Mesodermal cell (in vitro differentiated cells): ENCODE results near the gene OTOL1. TPM values are rescaled to one million over a fixed set of nuclear protein-coding genes. Genes with fewer than 3 reads are reported as not detected.

Source experiments
- H3K27ac ChIP-seq: 2 replicates; pipeline ENCODE4 v1.7.0; 2013; ENCODE audit warnings: mild to moderate bottlenecking, low read depth, low read length, moderate library complexity; ENCODE audit not compliant: severe bottlenecking
- H3K36me3 ChIP-seq: 2 replicates; pipeline ENCODE4 v1.7.1; 2013; ENCODE audit warnings: mild to moderate bottlenecking, low read length, moderate library complexity; ENCODE audit not compliant: control insufficient read depth, insufficient read depth
- H3K4me1 ChIP-seq: one replicate; pipeline ENCODE4 v1.7.1; 2013; ENCODE audit warnings: mild to moderate bottlenecking, low read length; ENCODE audit not compliant: insufficient read depth, control insufficient read depth, poor library complexity, severe bottlenecking
- H3K4me3 ChIP-seq: 2 replicates; pipeline ENCODE4 v1.7.0; 2013; ENCODE audit warnings: low read length, control low read depth, mild to moderate bottlenecking; ENCODE audit not compliant: insufficient read depth, poor library complexity, severe bottlenecking; ENCODE audit errors: extremely low read depth
- H3K9me3 ChIP-seq: 2 replicates; pipeline ENCODE4 v1.7.1; 2013; ENCODE audit warnings: mild to moderate bottlenecking, low read length, moderate library complexity; ENCODE audit not compliant: control insufficient read depth
- WGBS, 2 experiments: methylation state at CpG; one replicate each; pipeline ENCODE4 v1.1.5; 2013; ENCODE audit warnings: missing lambda C conversion rate in 2 of 2; ENCODE audit not compliant: insufficient coverage in 2 of 2; 5-methylcytosine and 5-hydroxymethylcytosine counted together
- polyA plus RNA-seq, 2 experiments: library from polyadenylated mRNA; stranded (reverse); fragments of 50-300 nt; gene quantifications; one replicate each; pipeline ENCODE4 v1.2.3, GENCODE V29; 2013

OTOL1 gene
- not detected for polyA plus RNA-seq (2013, experiment 1 of 2)
- polyA plus RNA-seq (2013, experiment 2 of 2) = not detected

DNA sequence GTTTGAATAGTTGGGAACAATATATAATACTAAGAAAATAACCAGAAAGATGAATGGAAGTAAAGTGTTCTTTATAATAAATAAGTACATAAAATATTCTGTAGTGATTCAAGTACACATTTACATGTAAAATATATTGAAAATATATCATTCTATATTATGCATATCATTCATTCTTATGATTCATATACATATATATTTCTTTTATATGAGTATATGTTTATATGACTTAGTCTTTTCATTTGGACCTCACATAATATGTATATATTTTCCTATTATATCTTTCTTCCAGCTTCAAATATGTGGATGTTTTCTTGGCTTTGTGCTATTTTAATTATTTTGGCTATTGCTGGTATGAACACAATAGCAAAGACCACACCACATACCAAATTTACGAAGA, at the start of gene OTOL1:
OTOL1 (plus strand) TSS at position 301 of the 400 bp plus-strand sequence; CDS start at position 301, 0 bp downstream.
- Histone ChIP-seq H3K9me3 (peaks cover 7% of the 10 kb centered on the region), H3K4me1 (no peaks in the 10 kb centered on the region), H3K4me3 (no peak within 1 kb of the TSS), H3K27ac (no peak within 1 kb of the TSS), H3K36me3 (no peaks in the 10 kb centered on the region)
- WGBS, 2 experiments = no CpG with 5 or more reads among the region's 1 CpG

DNA sequence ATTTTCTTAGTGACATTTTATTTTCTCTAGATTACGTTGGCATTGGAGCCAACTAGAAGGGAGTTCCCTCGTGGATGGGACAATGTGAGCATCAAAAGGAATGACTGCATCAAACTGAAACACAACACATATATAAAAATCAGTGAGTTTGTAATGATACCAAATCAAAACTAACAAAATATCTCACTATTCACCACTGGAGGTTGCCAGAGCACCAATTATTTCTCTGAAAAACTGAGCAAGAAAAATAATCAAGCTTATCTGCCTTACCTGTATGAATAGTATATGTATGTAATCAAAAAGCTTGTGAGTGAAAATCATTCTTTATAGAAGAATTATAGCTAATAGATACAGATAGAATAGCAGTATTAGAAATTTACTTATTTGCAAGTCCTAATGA, 46.8 kb upstream of the OTOL1 start:
- Histone ChIP-seq H3K4me1 (no peaks in the 10 kb centered on the region), H3K9me3 (no peaks in the 10 kb centered on the region), H3K4me3 (no peak overlapping the region), H3K27ac (no peak overlapping the region), H3K36me3 (no peaks in the 10 kb centered on the region)
- no CpG with 5 or more reads among the region's 2 CpGs for WGBS, 2 experiments

DNA sequence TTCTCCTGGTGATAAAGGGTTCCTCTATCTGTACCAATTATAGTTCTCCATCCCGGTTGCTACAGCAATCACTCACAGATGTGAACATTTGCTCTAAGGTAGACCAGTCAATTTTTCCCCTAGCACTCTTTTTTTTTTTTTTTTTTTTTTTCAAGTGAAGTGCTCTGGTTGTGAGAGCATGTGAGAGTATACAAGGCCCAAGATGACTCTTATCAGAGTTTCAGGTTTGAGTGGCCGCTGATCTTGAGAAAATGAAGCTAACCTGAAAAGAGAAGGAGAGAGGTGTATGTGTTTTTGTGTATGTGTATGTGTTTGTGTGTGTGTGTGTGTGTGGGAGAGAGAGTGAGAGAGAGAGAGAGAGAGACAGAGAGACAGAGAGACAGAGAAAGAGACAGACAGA, 44.4 kb upstream of the OTOL1 start:
- no peaks in the 10 kb centered on the region for H3K4me1 ChIP-seq
- no peaks in the 10 kb centered on the region for H3K36me3 ChIP-seq
- no peak overlapping the region for H3K4me3 ChIP-seq
- 96 to 100% methylated on average over 1 of the region's 2 CpGs for WGBS, 2 experiments
- no peaks in the 10 kb centered on the region for H3K9me3 ChIP-seq
- H3K27ac ChIP-seq = no peak overlapping the region

DNA sequence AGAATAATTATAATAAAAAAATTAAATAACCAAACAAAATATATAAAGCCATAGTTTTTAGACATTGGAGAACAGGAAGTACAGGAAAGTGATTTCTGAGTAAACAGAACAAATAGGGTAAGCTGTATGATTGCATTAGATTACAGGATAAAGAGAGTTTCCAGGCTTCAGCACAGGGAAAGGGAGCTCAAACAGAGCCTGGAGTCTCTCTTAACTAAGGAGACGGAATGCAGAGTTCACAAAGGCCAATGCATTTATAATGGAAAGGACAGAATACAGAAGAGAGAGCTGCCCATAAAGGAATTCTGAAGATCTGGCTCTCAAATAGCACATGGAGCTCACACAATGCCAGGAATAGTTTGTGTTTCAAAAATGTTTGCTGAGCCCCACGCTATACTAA, 42.0 kb upstream of the OTOL1 start:
- Histone ChIP-seq H3K9me3 (no peaks in the 10 kb centered on the region), H3K4me1 (no peaks in the 10 kb centered on the region), H3K4me3 (no peak overlapping the region), H3K27ac (peak overlapping the region; percentile 78), H3K36me3 (no peaks in the 10 kb centered on the region)
- 57 to 80% methylated on average over 2 of the region's 2 CpGs for WGBS, 2 experiments

DNA sequence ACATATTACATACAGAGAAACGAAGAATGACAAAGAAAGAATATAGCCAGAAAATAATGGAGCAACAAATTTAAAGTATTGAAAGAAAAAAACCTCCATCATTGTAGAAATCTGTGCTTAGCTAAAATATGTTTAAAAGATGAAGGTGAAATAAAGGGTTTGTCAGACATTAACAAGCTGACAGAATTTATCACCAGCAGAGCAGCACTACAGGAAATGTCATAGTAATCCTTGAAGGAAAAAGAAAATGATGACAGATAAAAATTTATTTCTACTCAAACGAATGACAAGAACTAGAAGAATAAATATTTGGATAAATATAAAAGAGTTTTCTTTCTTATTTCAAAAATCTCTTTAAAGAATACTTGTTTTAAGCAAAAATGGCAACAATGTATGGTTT, 40.6 kb upstream of the OTOL1 start:
- no peaks in the 10 kb centered on the region for H3K9me3 ChIP-seq
- no CpG with 5 or more reads among the region's 2 CpGs for WGBS, 2 experiments
- no peaks in the 10 kb centered on the region for H3K36me3 ChIP-seq

DNA sequence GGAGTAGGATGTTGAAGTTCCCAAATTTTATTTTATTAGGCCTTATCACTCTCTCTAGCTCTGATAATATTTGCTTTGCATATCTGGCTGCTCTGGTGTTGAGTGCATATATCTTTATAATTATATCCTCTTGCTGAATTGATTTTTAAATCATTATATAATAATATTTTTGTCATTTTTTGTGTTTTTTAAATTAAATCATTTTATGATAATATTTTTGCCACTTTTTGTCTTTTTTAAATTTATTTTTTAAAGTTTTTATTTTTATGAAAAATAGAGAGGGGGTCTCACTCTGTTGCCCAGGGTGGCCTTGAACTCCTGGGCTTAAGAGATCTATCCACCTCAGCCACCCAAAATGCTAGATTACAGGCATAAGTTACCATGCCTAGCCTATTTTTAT, 34.5 kb upstream of the OTOL1 start:
- Histone ChIP-seq H3K36me3 (no peaks in the 10 kb centered on the region), H3K4me3 (no peak overlapping the region), H3K4me1 (no peaks in the 10 kb centered on the region), H3K9me3 (peaks cover 6% of the 10 kb centered on the region), H3K27ac (no peak overlapping the region)

More for the DNA sequence above, 40.6 kb upstream of the OTOL1 start:
- Histone ChIP-seq H3K27ac (no peak overlapping the region), H3K4me3 (no peak overlapping the region), H3K4me1 (no peaks in the 10 kb centered on the region)

DNA sequence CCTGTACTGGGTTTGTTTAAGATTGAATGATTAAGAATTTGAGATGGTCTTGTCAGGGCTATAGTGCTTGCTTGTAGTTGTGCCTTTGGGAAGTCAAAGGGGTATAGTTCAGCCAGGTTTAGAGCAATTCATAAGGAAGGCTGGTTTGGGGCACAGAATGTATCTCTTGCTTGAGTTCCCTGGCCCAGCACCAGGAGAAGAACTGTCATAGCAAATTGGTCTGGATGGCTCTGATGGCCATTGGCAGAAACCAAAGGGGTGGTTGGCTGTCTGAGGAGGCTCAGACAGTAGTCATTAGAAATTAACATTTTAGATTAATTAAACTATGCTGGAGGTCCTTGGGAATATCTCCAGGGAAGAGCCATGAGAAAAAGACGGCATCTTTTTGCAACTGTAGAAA, 25.4 kb upstream of the OTOL1 start:
- WGBS, 2 experiments = 88% methylated on average over 1 of the region's 1 CpG; no CpG with 5 or more reads in 1 of the 2 experiments
- H3K4me3 ChIP-seq = no peak overlapping the region

DNA sequence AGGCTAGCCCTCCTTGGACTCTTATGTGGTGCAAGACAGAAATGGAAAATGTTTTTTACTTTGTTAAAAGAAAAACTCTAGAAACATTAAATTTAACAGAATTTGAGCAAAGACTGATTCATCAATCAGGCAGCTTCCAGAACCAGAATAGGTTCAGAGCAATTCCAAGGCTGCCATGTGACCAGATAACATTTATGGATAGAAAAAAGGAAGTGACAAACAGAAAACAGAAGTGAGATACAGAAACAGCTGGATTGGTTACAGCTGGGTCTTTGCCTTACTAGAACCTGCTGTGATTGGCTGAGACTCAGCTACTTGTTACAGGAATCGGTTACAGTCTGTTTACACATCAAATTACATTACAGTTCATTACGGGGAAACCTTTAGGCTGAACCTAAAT, 22.5 kb upstream of the OTOL1 start:
- no peak overlapping the region for H3K4me3 ChIP-seq
- H3K36me3 ChIP-seq = no peaks in the 10 kb centered on the region
- H3K27ac ChIP-seq = no peak overlapping the region
- no peaks in the 10 kb centered on the region for H3K9me3 ChIP-seq
- WGBS, 2 experiments = no CpG with 5 or more reads among the region's 2 CpGs
- H3K4me1 ChIP-seq = no peaks in the 10 kb centered on the region

More for the DNA sequence above, 25.4 kb upstream of the OTOL1 start:
- Histone ChIP-seq H3K36me3 (no peaks in the 10 kb centered on the region), H3K9me3 (no peaks in the 10 kb centered on the region), H3K27ac (no peak overlapping the region), H3K4me1 (no peaks in the 10 kb centered on the region)

DNA sequence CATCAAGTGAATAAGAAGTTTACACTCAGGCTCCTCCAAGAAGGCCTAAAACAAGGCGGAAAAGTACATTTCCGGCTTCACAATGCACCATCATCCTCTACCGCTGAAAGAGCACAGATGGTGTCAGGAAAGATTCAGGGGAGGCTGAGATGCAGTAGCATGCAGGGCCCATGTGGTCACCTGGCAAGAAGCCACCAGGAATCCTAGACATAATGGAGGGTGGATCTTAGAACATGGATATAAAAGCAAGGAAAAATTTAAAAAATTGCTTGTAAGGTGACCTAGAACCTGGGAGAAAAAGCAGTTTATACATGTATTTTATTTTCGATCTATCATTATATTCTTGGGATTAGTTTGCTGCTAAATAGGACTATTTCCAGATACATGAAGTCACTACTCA, 21.9 kb upstream of the OTOL1 start:
- no peaks in the 10 kb centered on the region for H3K9me3 ChIP-seq
- no peaks in the 10 kb centered on the region for H3K4me1 ChIP-seq
- H3K36me3 ChIP-seq = no peaks in the 10 kb centered on the region
- WGBS, 2 experiments = 95% methylated on average over 3 of the region's 4 CpGs; no CpG with 5 or more reads in 1 of the 2 experiments
- no peak overlapping the region for H3K27ac ChIP-seq
- no peak overlapping the region for H3K4me3 ChIP-seq

DNA sequence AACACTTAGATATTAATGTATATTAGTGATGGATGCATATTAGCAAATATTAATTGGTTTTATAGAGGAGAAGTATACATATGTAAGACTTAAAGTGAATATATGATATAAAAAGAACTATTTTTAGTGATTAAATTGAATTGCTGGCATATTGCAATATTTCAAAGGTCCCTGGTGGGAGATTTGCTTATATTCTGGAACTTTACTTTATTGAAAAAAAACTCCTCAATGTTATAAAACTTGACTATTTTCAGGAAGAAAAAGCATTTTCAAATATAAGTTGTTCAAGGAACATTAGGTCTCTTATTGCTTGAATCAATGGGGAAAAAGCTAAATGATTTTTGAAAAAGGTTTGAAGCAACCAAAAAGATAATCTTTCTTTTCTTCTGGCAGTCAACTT, 21.4 kb upstream of the OTOL1 start:
- H3K36me3 ChIP-seq = no peaks in the 10 kb centered on the region

DNA sequence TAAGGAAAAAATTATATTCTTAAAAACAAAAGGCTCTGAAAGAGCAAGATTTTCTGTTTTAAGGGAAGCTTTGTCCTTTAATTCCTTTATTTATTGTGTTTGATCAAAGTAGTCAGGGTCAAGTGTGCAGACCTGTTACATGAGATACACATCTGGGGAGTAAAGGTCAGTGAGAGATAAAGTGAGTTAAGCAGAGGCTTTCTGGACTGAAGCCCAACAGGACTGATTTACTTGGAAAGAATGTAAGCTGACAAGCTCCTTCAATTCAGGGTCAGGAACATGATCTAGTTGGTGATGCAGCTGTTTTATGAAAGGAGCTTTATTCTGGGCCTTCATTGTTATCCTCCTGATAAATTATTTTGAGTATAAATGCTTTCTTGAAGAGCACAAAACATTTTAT, 20.7 kb upstream of the OTOL1 start:
- no peaks in the 10 kb centered on the region for H3K9me3 ChIP-seq
- H3K27ac ChIP-seq = no peak overlapping the region
- H3K36me3 ChIP-seq = no peaks in the 10 kb centered on the region
- H3K4me1 ChIP-seq = no peaks in the 10 kb centered on the region
- H3K4me3 ChIP-seq = no peak overlapping the region

More for the DNA sequence above, 21.4 kb upstream of the OTOL1 start:
- no peak overlapping the region for H3K4me3 ChIP-seq
- H3K9me3 ChIP-seq = no peaks in the 10 kb centered on the region
- no peaks in the 10 kb centered on the region for H3K4me1 ChIP-seq
- H3K27ac ChIP-seq = no peak overlapping the region

DNA sequence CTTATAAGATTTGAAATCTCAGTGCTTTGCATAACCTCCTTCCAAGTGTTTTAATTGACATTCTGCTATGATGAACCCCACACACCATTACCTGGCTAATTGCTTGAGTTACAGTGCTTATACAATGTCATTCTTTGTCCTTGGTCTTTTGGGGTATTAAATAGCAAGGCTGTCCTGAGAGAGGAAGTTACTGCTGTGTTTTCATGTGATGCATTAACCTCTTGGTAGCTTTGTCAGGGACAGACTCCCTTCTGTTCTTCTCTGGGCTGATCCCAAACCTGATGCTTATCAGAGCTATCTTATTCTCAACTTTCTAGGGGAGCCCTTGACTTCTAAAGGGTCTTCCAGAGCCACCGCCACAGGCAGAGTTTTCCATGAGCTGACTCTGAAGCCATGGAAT, 12.4 kb upstream of the OTOL1 start:
- WGBS, 2 experiments = 80% methylated on average over 1 of the region's 1 CpG; no CpG with 5 or more reads in 1 of the 2 experiments
- Histone ChIP-seq H3K27ac (no peak overlapping the region), H3K36me3 (no peaks in the 10 kb centered on the region), H3K9me3 (no peaks in the 10 kb centered on the region), H3K4me3 (no peak overlapping the region), H3K4me1 (no peaks in the 10 kb centered on the region)
